Neural cell (in vitro differentiated cells): ENCODE data around the gene ATF6.

Experiments used
- EZH2 ChIP-seq: fragments of 200-600, 300-800 bp; shearing (Covaris generic), sonication (generic); IDR thresholded peaks from 2 replicates; pipeline ENCODE4 v1.6.1; 2014; ENCODE audit warnings: antibody characterized with exemption, low read length, borderline replicate concordance, mild to moderate bottlenecking; ENCODE audit not compliant: insufficient read depth, poor library complexity, severe bottlenecking
- POLR2AphosphoS5 ChIP-seq: IDR thresholded peaks from 2 replicates; pipeline ENCODE4 v1.6.1; 2012
- TF ChIP-seq, protein P1 (sequence below): fragments of 450-650 bp; IDR thresholded peaks from 2 replicates; pipeline ENCODE4 v1.5.1; 2014; ENCODE audit warnings: antibody characterized with exemption, mild to moderate bottlenecking, moderate library complexity; ENCODE audit not compliant: poor library complexity, severe bottlenecking

- TF ChIP-seq, protein P1, sequence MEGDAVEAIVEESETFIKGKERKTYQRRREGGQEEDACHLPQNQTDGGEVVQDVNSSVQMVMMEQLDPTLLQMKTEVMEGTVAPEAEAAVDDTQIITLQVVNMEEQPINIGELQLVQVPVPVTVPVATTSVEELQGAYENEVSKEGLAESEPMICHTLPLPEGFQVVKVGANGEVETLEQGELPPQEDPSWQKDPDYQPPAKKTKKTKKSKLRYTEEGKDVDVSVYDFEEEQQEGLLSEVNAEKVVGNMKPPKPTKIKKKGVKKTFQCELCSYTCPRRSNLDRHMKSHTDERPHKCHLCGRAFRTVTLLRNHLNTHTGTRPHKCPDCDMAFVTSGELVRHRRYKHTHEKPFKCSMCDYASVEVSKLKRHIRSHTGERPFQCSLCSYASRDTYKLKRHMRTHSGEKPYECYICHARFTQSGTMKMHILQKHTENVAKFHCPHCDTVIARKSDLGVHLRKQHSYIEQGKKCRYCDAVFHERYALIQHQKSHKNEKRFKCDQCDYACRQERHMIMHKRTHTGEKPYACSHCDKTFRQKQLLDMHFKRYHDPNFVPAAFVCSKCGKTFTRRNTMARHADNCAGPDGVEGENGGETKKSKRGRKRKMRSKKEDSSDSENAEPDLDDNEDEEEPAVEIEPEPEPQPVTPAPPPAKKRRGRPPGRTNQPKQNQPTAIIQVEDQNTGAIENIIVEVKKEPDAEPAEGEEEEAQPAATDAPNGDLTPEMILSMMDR = no peak
- TF ChIP-seq EZH2 = no peak
- TF ChIP-seq POLR2AphosphoS5 = no peak
These were observed 215.0 kb downstream of the ATF6 start for GRCh38 chr1:161981126-161981525.
